Prostate gland (tissue), 2 donors: Measurements from ENCODE around the gene ZNF813. TPM values are rescaled to one million over a fixed set of nuclear protein-coding genes. Genes with fewer than 3 reads are reported as not detected.
"Not testable (repeated sequence)": the region's sequence is repeated elsewhere in the genome, so short reads cannot be mapped to it uniquely, and the experiment has no call there.

Experiments
- DNase-seq: peaks from one replicate; pipeline ENCODE4 v3.0.0-alpha.2; 2019; ENCODE audit warnings: low spot score
- H3K27ac ChIP-seq, 2 donors: fragments of 200-600 bp; sonication (generic); 2 replicates each; pipeline ENCODE4 v1.5.1; 2017 to 2019
- H3K27me3 ChIP-seq: fragments of 200-600 bp; sonication (generic); replicated peaks from 2 replicates; pipeline ENCODE4 v1.5.1; 2019; ENCODE audit not compliant: insufficient read depth
- H3K36me3 ChIP-seq, 2 donors: fragments of 200-600 bp; sonication (generic); 1 replicate in 1 of 2; 2 replicates in 1 of 2; pipeline versions ENCODE4 v1.5.1 to v1.8.1; 2017 to 2019
- H3K4me1 ChIP-seq: fragments of 200-600 bp; sonication (generic); replicated peaks from 2 replicates; pipeline ENCODE4 v1.5.1; 2019
- H3K4me3 ChIP-seq, 2 donors: fragments of 200-600 bp; sonication (generic); 2 replicates each; pipeline ENCODE4 v1.5.1; 2017 to 2019
- H3K9me3 ChIP-seq: fragments of 200-600 bp; sonication (generic); 2 replicates; pipeline ENCODE4 v1.5.1; 2017
- CTCF ChIP-seq, 4 experiments: fragments of 200-600 bp in 2 of 4; fragments of 450-650 bp in 2 of 4; sonication (generic) in 2 of 4; IDR thresholded peaks; 1 replicate in 3 of 4; 2 replicates in 1 of 4; pipeline ENCODE4 v1.5.1; 2016 to 2019; ENCODE audit warnings: antibody characterized with exemption in 4 of 4, mild to moderate bottlenecking in 2 of 4, moderate library complexity in 2 of 4
- POLR2A ChIP-seq: fragments of 450-650 bp; IDR thresholded peaks from one replicate; pipeline ENCODE4 v1.6.1; 2016; ENCODE audit warnings: antibody characterized with exemption, mild to moderate bottlenecking
- POLR2AphosphoS5 ChIP-seq: sonication (generic); formaldehyde crosslinking; IDR thresholded peaks from one replicate; pipeline ENCODE4 v1.6.1; 2017; ENCODE audit warnings: antibody characterized with exemption
- WGBS: methylation state at CpG from one replicate; pipeline ENCODE4 v1.1.5; 2018; 5-methylcytosine and 5-hydroxymethylcytosine counted together
- intact Hi-C: fragments of 100-400 bp; cut with DNase I; formaldehyde crosslinking; loops from one replicate; pipeline ENCODE4 v1.14.2; 2022
- total RNA-seq, 2 donors: library from RNA; depleted of rRNA; stranded (reverse); fragments of >200 nt; gene quantifications; one replicate each; pipeline ENCODE4 v1.1.0, GENCODE V29; 2016

ZNF813 gene
- 1 to 10 TPM; 6.8 to 9.1 TPM for total RNA-seq

- Histone ChIP-seq H3K4me1 (no peaks in the 10 kb centered on the region), H3K27me3 (no peaks in the 10 kb centered on the region), H3K27ac (peak within 1 kb of the TSS; percentile 93), H3K36me3 (no peaks in the 10 kb centered on the region), H3K9me3 (no peaks in the 10 kb centered on the region), H3K4me3 (peak within 1 kb of the TSS; percentile 62 to 76)
- under 1% methylated on average over 44 of the region's 55 CpGs for WGBS
- peak; percentile 97 for DNase-seq
- TF ChIP-seq POLR2A = peak; percentile 61
- TF ChIP-seq CTCF (IDR thresholded peaks at IDR 0.05) = no peak
- TF ChIP-seq POLR2AphosphoS5 = peak; percentile 92
- intact Hi-C loops = no loop called here
Measured at GRCh38 chr19:53467485-53468262, at the start of gene ZNF813. ZNF813 (plus strand) TSS chr19:53467733; CDS start chr19:53483823, 16,090 bp downstream.

- H3K27me3 ChIP-seq, DNase-seq, H3K4me3 ChIP-seq, H3K9me3 ChIP-seq, H3K4me1 ChIP-seq, H3K36me3 ChIP-seq: not testable (repeated sequence)
- WGBS = 52% methylated on average over 11 of the region's 11 CpGs
- peak overlapping the region; percentile 22 to 53 for H3K27ac ChIP-seq
- intact Hi-C loops = loop anchor here (5.0 kb wide), 1 partner anchor 327 kb away; no protein-coding TSS in a partner anchor
- peak; percentile 34 for TF ChIP-seq POLR2AphosphoS5
Measured at GRCh38 chr19:53420520-53421315, 46.8 kb upstream of the ZNF813 start.

GRCh38 chr19:53422551-53422950, 45.0 kb upstream of the ZNF813 start:
- no peak for TF ChIP-seq CTCF (IDR thresholded peaks at IDR 0.05)
- no peak for TF ChIP-seq POLR2A
- no peak for TF ChIP-seq POLR2AphosphoS5
- Histone ChIP-seq H3K4me1 (peaks cover 3% of the 10 kb centered on the region), H3K36me3 (no peaks in the 10 kb centered on the region), H3K27ac (peak overlapping the region in 1 of 2 donors; percentile 31), H3K27me3 (no peaks in the 10 kb centered on the region), H3K9me3 (no peaks in the 10 kb centered on the region), H3K4me3 (no peak overlapping the region)
- WGBS = 86% methylated on average over 5 of the region's 5 CpGs
- no peak for DNase-seq
- intact Hi-C loops = loop anchor here (5.0 kb wide), 1 partner anchor 325 kb away; no protein-coding TSS in a partner anchor

GRCh38 chr19:53423074-53423473, 44.5 kb upstream of the ZNF813 start:
- not testable (repeated sequence) for H3K27me3 ChIP-seq, H3K4me3 ChIP-seq, H3K4me1 ChIP-seq, DNase-seq, H3K36me3 ChIP-seq, H3K27ac ChIP-seq, H3K9me3 ChIP-seq
- no CpG with 5 or more reads among the region's 13 CpGs for WGBS
- intact Hi-C loops = loop anchor here (5.0 kb wide), 1 partner anchor 324 kb away; no protein-coding TSS in a partner anchor

GRCh38 chr19:53423680-53424079, 43.9 kb upstream of the ZNF813 start:
- H3K27ac ChIP-seq = peak overlapping the region; percentile 40 to 64
- H3K9me3 ChIP-seq, H3K4me1 ChIP-seq, H3K4me3 ChIP-seq, DNase-seq, H3K27me3 ChIP-seq, H3K36me3 ChIP-seq: not testable (repeated sequence)
- 19% methylated on average over 8 of the region's 8 CpGs for WGBS
- intact Hi-C loops = loop anchor here (5.0 kb wide), 1 partner anchor 324 kb away; no protein-coding TSS in a partner anchor
- peak in 1 of 4 experiments; percentile 19 for TF ChIP-seq CTCF (IDR thresholded peaks at IDR 0.05)
